Measurements from ENCODE around the gene SMPD3.
A peak's percentile ranks its signal among the peaks of the same experiment; 100 is the strongest.

SMPD3 gene

DNA sequence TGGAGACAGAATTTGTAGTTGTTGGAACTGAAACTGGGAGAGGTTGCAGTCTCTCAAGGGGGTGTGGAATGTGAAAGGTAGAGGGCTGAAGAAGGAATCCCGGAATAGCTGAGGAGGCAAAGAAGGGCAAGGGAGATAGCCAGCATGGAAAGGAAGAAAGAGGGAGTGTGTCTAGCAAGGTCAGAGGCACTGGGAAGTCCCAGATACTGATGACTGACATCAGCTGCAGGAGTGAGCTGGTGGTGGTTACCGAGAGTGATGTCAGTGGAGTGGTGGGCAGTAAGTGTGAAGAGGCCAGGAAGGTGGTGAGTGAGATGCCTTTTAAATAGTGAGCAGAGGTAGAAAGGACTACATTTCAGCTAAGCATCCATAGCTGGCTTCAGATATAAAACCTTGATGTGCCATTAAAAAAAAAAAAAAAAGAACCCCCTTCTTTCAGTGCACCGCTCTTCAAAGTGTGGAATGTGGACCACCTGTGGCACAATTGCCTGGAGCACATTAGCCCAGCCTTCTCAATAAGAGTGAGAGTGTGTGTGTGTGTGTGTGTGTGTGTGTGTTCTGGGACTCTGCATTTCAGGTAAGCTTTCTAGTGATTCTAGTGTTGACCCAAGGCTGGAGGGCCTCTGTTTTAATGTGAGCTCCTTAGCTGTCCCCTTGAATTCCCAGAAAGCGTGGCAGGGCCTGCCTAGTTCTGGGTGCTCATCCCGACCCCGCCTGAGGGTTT lies 129.0 kb downstream of the SMPD3 start:
- DNase-seq = no peak

DNA sequence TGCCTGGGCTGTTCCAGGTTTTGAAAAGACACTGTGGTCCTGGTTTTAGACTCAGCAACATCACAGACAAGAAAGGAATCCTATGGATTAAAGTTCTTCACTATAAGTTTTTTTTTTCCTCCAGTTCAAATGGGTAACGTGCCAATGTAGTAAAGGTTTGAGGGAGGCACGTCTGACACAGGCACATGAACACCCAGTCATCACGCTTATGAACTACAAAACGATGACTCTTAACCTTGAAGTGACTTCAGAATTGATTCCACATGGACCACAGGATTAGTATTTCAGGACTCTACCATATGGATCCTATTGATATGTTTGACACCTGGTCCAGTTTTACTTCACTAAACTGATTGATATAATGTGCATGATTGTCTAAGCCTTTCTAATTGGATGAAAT lies 135.2 kb downstream of the SMPD3 start:
- DNase-seq = no peak

DNA sequence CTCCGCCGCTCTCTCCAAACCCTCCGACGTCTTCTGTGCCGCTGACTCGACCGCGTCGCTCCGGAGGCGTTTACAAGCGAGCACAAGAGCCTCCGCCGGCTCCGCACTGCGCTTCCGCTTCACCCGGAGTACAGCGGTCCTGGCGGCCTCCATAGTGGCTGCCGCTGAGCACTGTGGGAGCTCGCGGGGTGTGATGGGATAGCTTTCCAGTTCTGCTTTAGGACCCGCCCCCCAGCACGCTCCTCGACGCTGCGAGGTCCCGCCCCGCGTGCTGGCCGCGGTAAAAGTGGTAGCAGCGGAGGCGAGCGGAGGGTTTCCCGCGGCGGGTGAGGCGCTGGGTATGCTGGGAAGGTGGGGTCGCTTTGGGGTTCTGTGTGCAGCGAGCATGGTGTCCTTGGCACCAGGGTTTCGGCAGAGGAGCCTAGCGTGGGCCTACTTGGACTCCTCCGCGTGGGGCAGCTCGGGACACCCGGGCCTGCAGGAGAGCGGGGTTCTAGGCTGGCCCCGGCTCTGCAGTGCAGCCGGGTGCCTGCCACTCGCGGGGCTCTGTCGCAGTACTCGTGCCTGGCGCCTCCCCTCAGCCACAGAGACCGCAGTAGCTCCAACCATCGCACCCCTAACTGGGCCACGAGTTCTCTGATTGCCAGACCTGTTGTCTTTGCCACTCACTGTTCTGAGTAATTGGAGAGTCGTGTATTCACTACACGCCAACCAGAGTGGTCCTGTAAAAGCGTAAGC lies 137.4 kb downstream of the SMPD3 start, which contains the start of the genes PRMT7 and SLC7A6OS:
TSS of gene PRMT7 (plus strand) at position 246 of the 738 bp plus-strand sequence. CDS start 4,961 bp downstream, outside the sequence.
TSS of gene SLC7A6OS (minus strand) at position 173 of the 738 bp plus-strand sequence. CDS start at position 153, 20 bp downstream.
- peak; percentile 59 for DNase-seq

DNA sequence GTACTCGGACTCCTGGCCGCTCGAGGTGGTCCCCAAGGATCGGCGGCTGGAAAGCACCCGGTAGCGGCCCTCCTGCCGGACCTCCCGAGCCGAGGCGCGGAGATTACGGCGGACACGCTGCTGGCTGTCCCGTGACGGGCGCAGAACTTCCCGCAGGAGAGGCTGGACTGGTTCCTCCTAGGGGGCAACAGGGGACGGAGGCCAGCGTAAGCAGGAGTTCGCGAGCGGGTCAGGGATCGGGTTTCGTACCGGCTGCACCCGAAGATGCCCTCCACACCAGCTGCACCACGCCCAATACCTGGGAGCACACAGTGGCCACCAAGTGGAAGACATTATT lies 137.9 kb downstream of the SMPD3 start:
- no peak for DNase-seq

DNA sequence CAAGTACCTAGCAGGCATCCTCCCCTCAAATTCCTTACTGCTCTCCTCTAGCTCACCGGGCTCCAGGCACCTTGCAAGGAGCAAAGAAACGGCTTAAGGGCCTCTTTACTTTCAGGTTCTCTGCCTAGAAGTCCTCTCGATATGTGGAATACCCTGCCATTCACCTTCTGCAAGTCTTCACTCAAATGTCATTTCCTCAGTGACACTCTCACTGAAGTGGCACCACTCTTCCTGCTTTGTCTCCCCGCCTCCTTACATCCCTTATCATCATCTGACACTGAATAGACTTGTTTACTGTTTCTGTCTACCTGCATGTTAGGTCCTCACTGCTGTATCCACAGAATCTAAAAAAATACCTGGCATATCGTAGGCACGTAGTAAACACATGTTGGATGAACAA lies 138.5 kb downstream of the SMPD3 start:
- DNase-seq = no peak

All from SIG-M5 (cell line).